Vagina (tissue), 2 donors: Measurements from ENCODE around the gene ROBO4.

ENCODE experiments used
- POLR2A ChIP-seq, 2 donors: fragments of 450-650 bp; IDR thresholded peaks; one replicate each; pipeline ENCODE4 v1.6.1; 2017; ENCODE audit warnings: antibody characterized with exemption in 2 of 2, mild to moderate bottlenecking in 2 of 2, moderate library complexity in 2 of 2
- TF ChIP-seq, protein P1 (sequence below), 3 experiments: fragments of 450-650 bp in 2 of 3; fragments of 200-600 bp in 1 of 3; sonication (generic) in 1 of 3; IDR thresholded peaks; one replicate each; pipeline ENCODE4 v1.5.1; 2017 to 2019; ENCODE audit warnings: antibody characterized with exemption in 3 of 3, mild to moderate bottlenecking in 2 of 3, moderate library complexity in 2 of 3

DNA sequence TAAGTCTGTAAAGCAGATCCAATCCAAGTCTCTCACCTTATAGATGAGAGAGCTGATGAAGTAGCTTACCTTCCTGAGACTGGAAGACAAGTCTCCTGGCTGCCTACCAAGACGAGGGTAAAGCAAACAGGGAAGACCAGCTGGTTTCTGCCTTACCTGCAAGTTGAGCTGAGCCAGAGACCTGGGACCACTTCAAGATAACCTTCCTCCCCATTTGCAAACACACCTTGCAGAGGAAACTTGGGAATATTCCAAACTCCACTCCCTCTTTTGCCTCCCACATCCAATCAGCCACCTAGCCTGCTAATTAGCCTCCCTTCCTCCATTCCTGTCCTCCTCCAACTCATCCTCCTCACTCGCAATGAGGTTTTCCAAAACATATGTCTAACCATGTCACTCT lies 55.8 kb downstream of the ROBO4 start:
- TF ChIP-seq, protein P1, sequence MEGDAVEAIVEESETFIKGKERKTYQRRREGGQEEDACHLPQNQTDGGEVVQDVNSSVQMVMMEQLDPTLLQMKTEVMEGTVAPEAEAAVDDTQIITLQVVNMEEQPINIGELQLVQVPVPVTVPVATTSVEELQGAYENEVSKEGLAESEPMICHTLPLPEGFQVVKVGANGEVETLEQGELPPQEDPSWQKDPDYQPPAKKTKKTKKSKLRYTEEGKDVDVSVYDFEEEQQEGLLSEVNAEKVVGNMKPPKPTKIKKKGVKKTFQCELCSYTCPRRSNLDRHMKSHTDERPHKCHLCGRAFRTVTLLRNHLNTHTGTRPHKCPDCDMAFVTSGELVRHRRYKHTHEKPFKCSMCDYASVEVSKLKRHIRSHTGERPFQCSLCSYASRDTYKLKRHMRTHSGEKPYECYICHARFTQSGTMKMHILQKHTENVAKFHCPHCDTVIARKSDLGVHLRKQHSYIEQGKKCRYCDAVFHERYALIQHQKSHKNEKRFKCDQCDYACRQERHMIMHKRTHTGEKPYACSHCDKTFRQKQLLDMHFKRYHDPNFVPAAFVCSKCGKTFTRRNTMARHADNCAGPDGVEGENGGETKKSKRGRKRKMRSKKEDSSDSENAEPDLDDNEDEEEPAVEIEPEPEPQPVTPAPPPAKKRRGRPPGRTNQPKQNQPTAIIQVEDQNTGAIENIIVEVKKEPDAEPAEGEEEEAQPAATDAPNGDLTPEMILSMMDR (IDR thresholded peaks at IDR 0.05), result no peak
- TF ChIP-seq POLR2A (IDR thresholded peaks at IDR 0.05), result no peak
